SU-DHL-6 (cell line): ENCODE data around the gene ATP1B3.

Source experiments
- H2AFZ ChIP-seq: fragments of 200-600 bp; sonication (generic); 2 replicates; pipeline ENCODE4 v1.6.1; 2014; ENCODE audit warnings: low read depth, mild to moderate bottlenecking, moderate library complexity, mixed read lengths, antibody characterized with exemption, low read length; ENCODE audit not compliant: severe bottlenecking
- H3F3A ChIP-seq: fragments of 200-600 bp; shearing (Covaris generic); 2 replicates; pipeline ENCODE4 v1.6.0; 2016; ENCODE audit warnings: antibody characterized with exemption, mild to moderate bottlenecking; ENCODE audit not compliant: insufficient read depth
- H3K27ac ChIP-seq: fragments of 200-600 bp; sonication (generic); 2 replicates; pipeline ENCODE4 v1.5.1; 2016; ENCODE audit warnings: low read depth, mild to moderate bottlenecking, low read length, moderate library complexity, mixed read lengths
- H3K27me3 ChIP-seq: fragments of 200-600 bp; sonication (generic), shearing (Covaris generic); 2 replicates; pipeline ENCODE4 v1.6.0; 2014; ENCODE audit warnings: mild to moderate bottlenecking, low read length
- H3K36me3 ChIP-seq: fragments of 200-600 bp; sonication (generic); 2 replicates; pipeline ENCODE4 v1.6.1; 2014; ENCODE audit warnings: mild to moderate bottlenecking, low read length, mixed read lengths
- H3K4me2 ChIP-seq: fragments of 300-600, 200-600 bp; shearing (Covaris generic), sonication (generic); 2 replicates; pipeline ENCODE4 v1.6.0; 2014; ENCODE audit warnings: low read length, low read depth, mild to moderate bottlenecking; ENCODE audit not compliant: poor library complexity, severe bottlenecking
- H3K4me3 ChIP-seq: fragments of 200-600 bp; sonication (generic); 2 replicates; pipeline ENCODE4 v1.5.1; 2014; ENCODE audit warnings: antibody characterized with exemption, low read length, mild to moderate bottlenecking, mixed read lengths; ENCODE audit not compliant: insufficient read depth, poor library complexity, severe bottlenecking
- H3K79me2 ChIP-seq: fragments of 200-600 bp; sonication (generic); 2 replicates; pipeline ENCODE4 v1.6.1; 2014; ENCODE audit warnings: mild to moderate bottlenecking, low read length, moderate library complexity; ENCODE audit not compliant: insufficient read depth
- H3K9ac ChIP-seq: fragments of 200-600 bp; sonication (generic); 2 replicates; pipeline ENCODE4 v1.7.0; 2014; ENCODE audit warnings: mild to moderate bottlenecking, low read length
- H3K9me2 ChIP-seq: fragments of 200-600 bp; sonication (generic); replicated peaks from 2 replicates; pipeline ENCODE4 v1.6.1; 2014; ENCODE audit warnings: low read length; ENCODE audit not compliant: insufficient read depth
- H3K9me3 ChIP-seq: fragments of 200-600 bp; sonication (generic); 2 replicates; pipeline ENCODE4 v1.6.1; 2014; ENCODE audit warnings: low read length, mixed read lengths; ENCODE audit not compliant: insufficient read depth
- H4K20me1 ChIP-seq: fragments of 200-600 bp; sonication (generic); 2 replicates; pipeline ENCODE4 v1.6.1; 2014; ENCODE audit warnings: low read depth, mild to moderate bottlenecking, antibody characterized with exemption, low read length, moderate library complexity, mixed read lengths
- CTCF ChIP-seq: fragments of 200-600 bp; sonication (generic); IDR thresholded peaks from one replicate; pipeline ENCODE4 v1.5.1; 2017; ENCODE audit warnings: antibody characterized with exemption, mild to moderate bottlenecking, low read length, moderate library complexity; ENCODE audit not compliant: insufficient read depth, poor library complexity, severe bottlenecking
- EZH2phosphoT487 ChIP-seq: fragments of 200-600 bp; sonication (generic), shearing (Covaris generic); conservative IDR thresholded peaks from 2 replicates; pipeline ENCODE4 v1.6.1; 2018; ENCODE audit warnings: mild to moderate bottlenecking, antibody characterized with exemption, low read length, moderate library complexity, mixed read lengths

The ATP1B3 gene

DNA sequence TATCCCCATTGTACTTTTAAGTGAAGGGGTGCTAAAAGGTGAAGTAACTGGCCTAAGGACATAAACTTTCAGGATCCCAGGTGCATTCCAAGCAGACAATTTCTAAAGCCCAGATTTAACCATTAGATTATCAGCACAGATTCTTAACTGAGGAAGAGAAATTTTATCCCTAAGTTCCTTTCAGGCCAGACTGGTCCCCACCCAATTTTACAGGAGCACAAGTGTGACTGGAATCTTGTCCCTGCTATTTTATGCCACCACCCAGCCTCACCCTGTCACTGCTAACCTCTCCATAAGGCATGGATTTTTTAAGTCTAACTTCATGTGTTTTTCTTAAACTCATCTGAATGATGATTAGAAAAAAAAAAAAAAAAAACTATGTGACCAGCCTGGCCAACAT lies 37.1 kb upstream of the ATP1B3 start:
- H3K9ac ChIP-seq, result no peak overlapping the region
- no peak overlapping the region for H2AFZ ChIP-seq
- no peaks in the 10 kb centered on the region for H3K9me3 ChIP-seq
- no peaks in the 10 kb centered on the region for H3F3A ChIP-seq
- no peaks in the 10 kb centered on the region for H3K27me3 ChIP-seq
- H3K9me2 ChIP-seq, result no peaks in the 10 kb centered on the region
- H4K20me1 ChIP-seq, result no peaks in the 10 kb centered on the region
- H3K79me2 ChIP-seq, result no peaks in the 10 kb centered on the region
- no peak for TF ChIP-seq EZH2phosphoT487
- TF ChIP-seq CTCF, result no peak
- no peak overlapping the region for H3K4me3 ChIP-seq
- no peak overlapping the region for H3K27ac ChIP-seq
- no peaks in the 10 kb centered on the region for H3K36me3 ChIP-seq
- H3K4me2 ChIP-seq, result no peak overlapping the region

DNA sequence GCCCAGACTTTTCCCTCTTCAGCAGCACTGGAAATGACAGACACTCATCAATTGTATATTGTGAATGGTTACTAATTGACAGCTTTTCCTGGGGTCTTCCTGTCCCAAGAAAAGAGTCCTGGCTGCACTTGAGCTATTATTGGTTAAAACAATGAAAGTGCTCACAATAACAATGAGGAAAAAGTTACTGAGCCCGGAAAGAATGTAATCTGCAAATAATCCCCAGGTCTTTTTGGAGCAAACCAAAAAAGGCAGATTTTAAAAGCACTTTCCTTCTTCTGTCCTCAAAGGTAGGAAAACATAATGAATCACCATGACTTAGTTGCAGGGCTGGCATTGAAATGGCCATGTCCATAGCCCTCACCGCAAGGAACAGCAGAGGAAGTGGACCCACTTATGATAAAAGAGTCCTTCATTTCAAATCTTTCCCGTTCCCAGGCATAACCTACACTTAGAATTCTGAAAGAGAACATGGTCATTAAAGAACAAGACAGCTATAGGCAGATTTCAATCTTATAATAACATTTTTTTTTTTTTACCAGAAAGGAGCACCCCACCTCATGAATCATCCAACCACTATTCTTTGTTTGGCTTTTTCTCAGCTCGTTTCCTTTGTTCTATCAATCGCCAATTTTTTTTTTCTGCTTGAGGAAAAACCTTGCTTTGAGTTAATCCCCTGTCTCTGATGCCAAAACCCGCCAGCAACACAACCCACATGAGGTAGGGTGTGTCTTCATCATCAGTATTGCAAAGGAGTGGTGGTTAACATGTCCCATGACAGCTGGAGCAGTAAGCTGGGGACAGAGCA lies 35.5 kb upstream of the ATP1B3 start:
- Histone ChIP-seq H3K9ac (no peak overlapping the region), H3F3A (no peaks in the 10 kb centered on the region), H3K27me3 (no peaks in the 10 kb centered on the region), H3K9me3 (no peaks in the 10 kb centered on the region), H3K9me2 (no peaks in the 10 kb centered on the region), H3K36me3 (no peaks in the 10 kb centered on the region), H2AFZ (no peak overlapping the region), H3K79me2 (no peaks in the 10 kb centered on the region), H3K4me2 (no peak overlapping the region), H3K4me3 (no peak overlapping the region), H3K27ac (no peak overlapping the region), H4K20me1 (no peaks in the 10 kb centered on the region)
- TF ChIP-seq EZH2phosphoT487, result no peak
- no peak for TF ChIP-seq CTCF

GRCh38 chr3:141844108-141844507 lies 32.3 kb upstream of the ATP1B3 start:
- no peaks in the 10 kb centered on the region for H3K27me3 ChIP-seq
- H3K4me2 ChIP-seq, result no peak overlapping the region
- no peak for TF ChIP-seq CTCF
- no peak for TF ChIP-seq EZH2phosphoT487
- H3F3A ChIP-seq, result no peaks in the 10 kb centered on the region
- H2AFZ ChIP-seq, result no peak overlapping the region
- H3K79me2 ChIP-seq, result no peaks in the 10 kb centered on the region
- H3K9me3 ChIP-seq, result no peaks in the 10 kb centered on the region
- no peaks in the 10 kb centered on the region for H4K20me1 ChIP-seq
- no peaks in the 10 kb centered on the region for H3K36me3 ChIP-seq
- H3K27ac ChIP-seq, result no peak overlapping the region
- no peak overlapping the region for H3K4me3 ChIP-seq
- H3K9me2 ChIP-seq, result no peaks in the 10 kb centered on the region
- no peak overlapping the region for H3K9ac ChIP-seq
